ENCODE data around the gene BCL2L13. TPM values are rescaled to one million over a fixed set of nuclear protein-coding genes. Genes with fewer than 3 reads are reported as not detected.
A peak's percentile ranks its signal among the peaks of the same experiment; 100 is the strongest.

The BCL2L13 gene
- total RNA-seq, 1 experiment from 2014 or later: 26.0 TPM

GRCh38 chr22:17631076-17631565 is 7.4 kb upstream of the BCL2L13 start:
- Histone ChIP-seq H3K27ac (ENCODE audit: insufficient read length, low read depth, low read length) (no peak overlapping the region), H3K56ac (ENCODE audit: insufficient read length, low read depth, low read length) (no peak overlapping the region), H2AFZ (ENCODE audit: low read length) (no peak overlapping the region), H3K79me2 (ENCODE audit: insufficient read depth, low read length) (peaks cover 10% of the 10 kb centered on the region; the same call in 1 of the 2 replicates), H3K79me1 (ENCODE audit: insufficient read depth, low read depth, low read length, poor library complexity, severe bottlenecking) (peaks cover 8% of the 10 kb centered on the region), H3K18ac (ENCODE audit: insufficient read length, low read depth, low read length) (no peak overlapping the region), H3K4me1 (ENCODE audit: insufficient read depth, low read length) (no peaks in the 10 kb centered on the region), H4K8ac (replicated peaks; ENCODE audit: insufficient read length, low read depth, low read length) (no peak overlapping the region), H2BK5ac (ENCODE audit: insufficient read length, low read length) (no peak overlapping the region), H3K27me3 (ENCODE audit: insufficient read depth, low read length) (no peaks in the 10 kb centered on the region), H3K23ac (ENCODE audit: insufficient read length, low read depth, low read length) (no peak overlapping the region), H4K20me1 (ENCODE audit: control insufficient read depth, insufficient read depth, insufficient read length) (no peaks in the 10 kb centered on the region), H3T11ph (ENCODE audit: low read length) (no peak overlapping the region), H2BK120ac (ENCODE audit: low read depth, low read length, poor library complexity, severe bottlenecking) (no peak overlapping the region), H4K5ac (ENCODE audit: insufficient read length, low read depth, low read length) (no peak overlapping the region), H2BK12ac (ENCODE audit: insufficient read length, low read depth, low read length) (no peak overlapping the region), H3K9ac (ENCODE audit: extremely low read depth, insufficient read length, low read length) (no peak overlapping the region), H3K23me2 (ENCODE audit: insufficient read length, low read depth, low read length, poor library complexity, severe bottlenecking) (no peaks in the 10 kb centered on the region), H2AK5ac (ENCODE audit: insufficient read length, low read length) (no peak overlapping the region), H3K9me3 (ENCODE audit: control insufficient read depth, low read depth, low read length) (no peaks in the 10 kb centered on the region), H3K14ac (ENCODE audit: insufficient read depth, low read length) (no peak overlapping the region), H3K4ac (ENCODE audit: low read depth, low read length) (no peak overlapping the region), H2BK15ac (ENCODE audit: low read depth, low read length) (no peak overlapping the region), H3K4me2 (ENCODE audit: insufficient read depth, insufficient read length, low read length) (no peak overlapping the region), H4K91ac (ENCODE audit: insufficient read length, low read depth, low read length) (no peak overlapping the region), H2BK20ac (ENCODE audit: low read depth, low read length, poor library complexity, severe bottlenecking) (no peak overlapping the region)
- H3K27ac Mint-ChIP-seq: peak overlapping the region in 2 of 3 experiments; percentile 11 to 61; a peak in 1 of 7 replicates
- no CpG with 5 or more reads among the region's 9 CpGs for WGBS (ENCODE audit: extremely low coverage, insufficient read length, low lambda C conversion rate)
- H3K9me3 Mint-ChIP-seq: no peaks in the 10 kb centered on the region
- 0 out of 4 replicates have a peak, but pooled peaks cover 0 to 3% of the 10 kb centered on the region in 2 experiments for H3K4me1 Mint-ChIP-seq
- H3K4me3 Mint-ChIP-seq: no peak overlapping the region
- TF ChIP-seq CTCF (conservative IDR thresholded peaks at IDR 0.05): no peak
- no peak for DNase-seq
- H3K36me3 Mint-ChIP-seq (ENCODE audit: insufficient read depth in 1 of 3, low read depth in 3 of 3): peaks cover 0 to 3% (median 2%) of the 10 kb centered on the region in 3 experiments; a peak in 3 of 7 replicates
- H3K27me3 Mint-ChIP-seq (ENCODE audit: low read depth): no peaks in the 10 kb centered on the region
